Measurements from ENCODE around the gene SEC61G.

SEC61G gene

GRCh38 chr7:54798530-54798929, 39.5 kb upstream of the SEC61G start:
- Histone ChIP-seq H3K27ac (replicated peaks) (no peak overlapping the region), H3K27me3 (ENCODE audit: insufficient read depth, poor library complexity, severe bottlenecking) (peaks cover 2% of the 10 kb centered on the region), H3K4me3 (replicated peaks; ENCODE audit: insufficient read depth, low read length) (no peak overlapping the region)
- TF ChIP-seq REST (IDR thresholded peaks at IDR 0.05; ENCODE audit: insufficient replicate concordance, low read depth) (no peak), SPI1 (IDR thresholded peaks at IDR 0.05; ENCODE audit: borderline replicate concordance, low read depth) (no peak), POLR2AphosphoS5 (IDR thresholded peaks at IDR 0.05; ENCODE audit: low read depth) (no peak), CTCF (IDR thresholded peaks at IDR 0.05; ENCODE audit: insufficient read depth, low read length) (no peak), GABPA (IDR thresholded peaks at IDR 0.05; ENCODE audit: low read depth) (no peak)
- no peak for DNase-seq (ENCODE audit: low read depth in 1 of 2, low spot score in 1 of 2)

- no peak for DNase-seq (ENCODE audit: low read depth in 1 of 2, low spot score in 1 of 2)
- no peak overlapping the region for H3K4me3 ChIP-seq (replicated peaks; ENCODE audit: insufficient read depth, low read length)
- no peak overlapping the region for H3K27ac ChIP-seq (replicated peaks)
- peaks cover 2% of the 10 kb centered on the region for H3K27me3 ChIP-seq (ENCODE audit: insufficient read depth, poor library complexity, severe bottlenecking)
- no peak for TF ChIP-seq REST (IDR thresholded peaks at IDR 0.05; ENCODE audit: insufficient replicate concordance, low read depth)
- TF ChIP-seq SPI1 (IDR thresholded peaks at IDR 0.05; ENCODE audit: borderline replicate concordance, low read depth) = no peak
- TF ChIP-seq CTCF (IDR thresholded peaks at IDR 0.05; ENCODE audit: insufficient read depth, low read length) = no peak
- TF ChIP-seq GABPA (IDR thresholded peaks at IDR 0.05; ENCODE audit: low read depth) = no peak
- no peak for TF ChIP-seq POLR2AphosphoS5 (IDR thresholded peaks at IDR 0.05; ENCODE audit: low read depth)
Measured at GRCh38 chr7:54796853-54797252, 37.8 kb upstream of the SEC61G start.

GRCh38 chr7:54796150-54796549, 37.1 kb upstream of the SEC61G start:
- Histone ChIP-seq H3K27me3 (ENCODE audit: insufficient read depth, poor library complexity, severe bottlenecking) (peaks cover 2% of the 10 kb centered on the region), H3K4me3 (replicated peaks; ENCODE audit: insufficient read depth, low read length) (no peak overlapping the region), H3K27ac (replicated peaks) (no peak overlapping the region)
- DNase-seq (ENCODE audit: low read depth in 1 of 2, low spot score in 1 of 2) = no peak
- TF ChIP-seq SPI1 (IDR thresholded peaks at IDR 0.05; ENCODE audit: borderline replicate concordance, low read depth) = no peak
- no peak for TF ChIP-seq REST (IDR thresholded peaks at IDR 0.05; ENCODE audit: insufficient replicate concordance, low read depth)
- no peak for TF ChIP-seq CTCF (IDR thresholded peaks at IDR 0.05; ENCODE audit: insufficient read depth, low read length)
- TF ChIP-seq POLR2AphosphoS5 (IDR thresholded peaks at IDR 0.05; ENCODE audit: low read depth) = no peak
- TF ChIP-seq GABPA (IDR thresholded peaks at IDR 0.05; ENCODE audit: low read depth) = no peak

Measured in HL-60 (cell line).